H9 (cell line): ENCODE measurements around the gene UVSSA. TPM values are rescaled to one million over a fixed set of nuclear protein-coding genes. Genes with fewer than 3 reads are reported as not detected.
A peak's percentile ranks its signal among the peaks of the same experiment; 100 is the strongest.

Experiments used
- DNase-seq: peaks from one replicate; pipeline ENCODE4 v3.0.0-alpha.2; 2017
- H2AFZ ChIP-seq: one replicate; pipeline ENCODE4 v1.6.1; 2013; ENCODE audit warnings: mild to moderate bottlenecking, low read length, control low read depth, moderate library complexity
- H2AK5ac ChIP-seq: 2 replicates; pipeline ENCODE4 v1.6.1; 2013; ENCODE audit warnings: low read length, control low read depth, mixed read lengths; ENCODE audit not compliant: insufficient read length
- H2BK120ac ChIP-seq: one replicate; pipeline ENCODE4 v1.6.1; 2013; ENCODE audit warnings: low read depth, mild to moderate bottlenecking, low read length, control low read depth, inconsistent platforms; ENCODE audit not compliant: poor library complexity, severe bottlenecking
- H2BK12ac ChIP-seq: 2 replicates; pipeline ENCODE4 v1.6.1; 2013; ENCODE audit warnings: low read length, control low read depth, mixed read lengths, low read depth; ENCODE audit not compliant: insufficient read length
- H2BK15ac ChIP-seq: 2 replicates; pipeline ENCODE4 v1.6.1; 2013; ENCODE audit warnings: low read depth, low read length, control low read depth
- H2BK20ac ChIP-seq: one replicate; pipeline ENCODE4 v1.6.1; 2013; ENCODE audit warnings: low read depth, mild to moderate bottlenecking, low read length, control low read depth, inconsistent platforms; ENCODE audit not compliant: poor library complexity, severe bottlenecking
- H2BK5ac ChIP-seq: 2 replicates; pipeline ENCODE4 v1.6.1; 2013; ENCODE audit warnings: low read length, control low read depth, mixed read lengths; ENCODE audit not compliant: insufficient read length
- H3K14ac ChIP-seq: 2 replicates; pipeline ENCODE4 v1.6.1; 2013; ENCODE audit warnings: low read length, control low read depth; ENCODE audit not compliant: insufficient read depth
- H3K18ac ChIP-seq: 2 replicates; pipeline ENCODE4 v1.6.1; 2013; ENCODE audit warnings: low read depth, mild to moderate bottlenecking, mixed read lengths, low read length, control low read depth; ENCODE audit not compliant: insufficient read length
- H3K23ac ChIP-seq: 2 replicates; pipeline ENCODE4 v1.6.1; 2013; ENCODE audit warnings: low read length, control low read depth, mixed read lengths, low read depth; ENCODE audit not compliant: insufficient read length
- H3K23me2 ChIP-seq: 2 replicates; pipeline ENCODE4 v1.6.1; 2013; ENCODE audit warnings: low read depth, mild to moderate bottlenecking, mixed read lengths, low read length, control low read depth; ENCODE audit not compliant: insufficient read length, poor library complexity, severe bottlenecking
- H3K27ac ChIP-seq: 2 replicates; pipeline ENCODE4 v1.5.1; 2013; ENCODE audit warnings: low read length, control low read depth, mixed read lengths, low read depth; ENCODE audit not compliant: insufficient read length
- H3K27me3 ChIP-seq: 2 replicates; pipeline ENCODE4 v1.6.1; 2013; ENCODE audit warnings: low read length, control low read depth, inconsistent platforms; ENCODE audit not compliant: insufficient read depth
- H3K4ac ChIP-seq: 2 replicates; pipeline ENCODE4 v1.6.1; 2013; ENCODE audit warnings: low read depth, mild to moderate bottlenecking, control low read depth, inconsistent platforms, low read length, moderate library complexity
- H3K4me1 ChIP-seq: 2 replicates; pipeline ENCODE4 v1.6.1; 2013; ENCODE audit warnings: low read length, control low read depth, inconsistent platforms; ENCODE audit not compliant: insufficient read depth
- H3K4me2 ChIP-seq: 2 replicates; pipeline ENCODE4 v1.6.1; 2013; ENCODE audit warnings: low read length, control low read depth, mixed read lengths; ENCODE audit not compliant: insufficient read length, insufficient read depth
- H3K56ac ChIP-seq: 2 replicates; pipeline ENCODE4 v1.6.1; 2013; ENCODE audit warnings: low read depth, mild to moderate bottlenecking, mixed read lengths, low read length, control low read depth; ENCODE audit not compliant: insufficient read length
- H3K79me1 ChIP-seq: 2 replicates; pipeline ENCODE4 v1.6.1; 2013; ENCODE audit warnings: low read depth, mild to moderate bottlenecking, moderate library complexity, low read length, control low read depth, inconsistent platforms; ENCODE audit not compliant: insufficient read depth, poor library complexity, severe bottlenecking
- H3K79me2 ChIP-seq: 2 replicates; pipeline ENCODE4 v1.6.1; 2013; ENCODE audit warnings: low read length, control low read depth, inconsistent platforms; ENCODE audit not compliant: insufficient read depth
- H3K9ac ChIP-seq: 2 replicates; pipeline ENCODE4 v1.6.1; 2013; ENCODE audit warnings: low read length, control low read depth, mixed read lengths; ENCODE audit not compliant: insufficient read length; ENCODE audit errors: extremely low read depth
- H3K9me3 ChIP-seq: one replicate; pipeline ENCODE4 v1.6.1; 2013; ENCODE audit warnings: low read depth, low read length, inconsistent platforms; ENCODE audit not compliant: control insufficient read depth
- H3T11ph ChIP-seq: one replicate; pipeline ENCODE4 v1.6.1; 2013; ENCODE audit warnings: mild to moderate bottlenecking, low read length, control low read depth, inconsistent platforms
- H4K20me1 ChIP-seq: one replicate; pipeline ENCODE4 v1.6.1; 2013; ENCODE audit not compliant: control insufficient read depth, insufficient read length, insufficient read depth
- H4K5ac ChIP-seq: 2 replicates; pipeline ENCODE4 v1.6.1; 2013; ENCODE audit warnings: low read depth, mild to moderate bottlenecking, mixed read lengths, low read length, control low read depth; ENCODE audit not compliant: insufficient read length
- H4K8ac ChIP-seq: replicated peaks from 2 replicates; pipeline ENCODE4 v1.6.1; 2013; ENCODE audit warnings: low read length, control low read depth, mixed read lengths, low read depth; ENCODE audit not compliant: insufficient read length
- H4K91ac ChIP-seq: 2 replicates; pipeline ENCODE4 v1.6.1; 2013; ENCODE audit warnings: low read depth, mild to moderate bottlenecking, moderate library complexity, mixed read lengths, low read length, control low read depth; ENCODE audit not compliant: insufficient read length
- H3K27ac Mint-ChIP-seq, 3 experiments: 2 replicates in 2 of 3; 3 replicates in 1 of 3; pipeline ENCODE4 v1.8.0; 2020 to 2021; ENCODE audit warnings: mixed read lengths in 3 of 3, mild to moderate bottlenecking in 1 of 3, moderate library complexity in 1 of 3
- H3K27me3 Mint-ChIP-seq: 2 replicates; pipeline ENCODE4 v1.8.0; 2021; ENCODE audit warnings: low read depth, mild to moderate bottlenecking, moderate library complexity, mixed read lengths
- H3K36me3 Mint-ChIP-seq, 3 experiments: 2 replicates in 2 of 3; 3 replicates in 1 of 3; pipeline ENCODE4 v1.8.0; 2020 to 2021; ENCODE audit warnings: low read depth in 3 of 3, mixed read lengths in 3 of 3; ENCODE audit not compliant: insufficient read depth in 1 of 3
- H3K4me1 Mint-ChIP-seq, 2 experiments: 2 replicates each; pipeline ENCODE4 v1.8.0; 2020; ENCODE audit warnings: mixed read lengths in 2 of 2
- H3K4me3 Mint-ChIP-seq, 2 experiments: 2 replicates in 1 of 2; 3 replicates in 1 of 2; pipeline ENCODE4 v1.8.0; 2020 to 2021; ENCODE audit warnings: mild to moderate bottlenecking in 2 of 2, mixed read lengths in 2 of 2, moderate library complexity in 1 of 2
- H3K9me3 Mint-ChIP-seq, 2 experiments: 2 replicates in 1 of 2; 3 replicates in 1 of 2; pipeline ENCODE4 v1.8.0; 2020; ENCODE audit warnings: mild to moderate bottlenecking in 2 of 2, mixed read lengths in 2 of 2, moderate library complexity in 1 of 2
- CTCF ChIP-seq: fragments of 200-600 bp; sonication (generic); conservative IDR thresholded peaks from 3 replicates; pipeline ENCODE4 v1.8.0; 2021; ENCODE audit warnings: antibody characterized with exemption, mild to moderate bottlenecking
- WGBS: extraction: QIAGEN DNeasy Blood & Tissue Kit; methylation state at CpG from one replicate; pipeline ENCODE4 v1.1.7; 2013; ENCODE audit warnings: missing lambda C conversion rate, low lambda C conversion rate, mixed read lengths; ENCODE audit not compliant: insufficient read length; ENCODE audit errors: extremely low coverage; 5-methylcytosine and 5-hydroxymethylcytosine counted together
- total RNA-seq: library from RNA; stranded (reverse); gene quantifications from 2 replicates; pipeline ENCODE4 v1.2.1, GENCODE V29; 2021

Gene UVSSA
- total RNA-seq, 1 experiment from 2014 or later = 15.9 TPM

DNA sequence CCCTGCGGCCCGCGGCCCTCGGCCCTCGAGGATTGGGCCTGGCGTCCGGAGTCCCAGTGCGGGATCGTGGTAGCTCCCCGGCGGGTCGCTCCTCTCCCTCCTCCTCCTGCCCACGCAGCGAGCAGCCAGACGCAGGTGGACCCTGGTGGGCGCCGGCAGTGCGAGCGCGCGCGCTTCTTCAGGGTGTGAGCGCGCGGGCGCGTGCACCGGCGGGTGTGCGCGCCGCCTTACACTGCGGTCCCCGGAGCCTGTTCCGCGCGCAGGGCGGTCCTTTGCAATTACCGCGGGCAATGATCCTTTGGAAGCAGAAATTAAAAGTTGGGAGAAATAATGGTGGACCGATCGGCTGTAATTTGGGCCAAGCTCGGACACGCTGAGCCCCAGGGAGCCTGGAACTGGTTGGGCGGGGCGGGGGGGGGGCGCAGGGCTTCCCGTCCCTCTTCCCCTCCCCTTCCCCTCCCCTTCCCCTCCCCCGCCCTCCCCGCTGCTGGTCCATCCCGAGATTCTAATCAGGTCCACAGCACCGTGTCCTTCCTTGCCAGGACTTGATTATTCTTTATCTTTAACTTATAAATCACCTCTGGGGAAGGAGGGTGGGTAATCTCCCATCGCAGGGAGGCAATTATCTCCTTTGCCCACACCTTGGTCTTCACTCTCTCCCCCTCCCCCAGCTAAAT is 60.8 kb downstream of the UVSSA start:
- H4K20me1 ChIP-seq = no peaks in the 10 kb centered on the region
- DNase-seq = peak; percentile 22
- no peak overlapping the region for H3K27ac ChIP-seq
- peaks cover 82% of the 10 kb centered on the region for H3K27me3 Mint-ChIP-seq
- no peaks in the 10 kb centered on the region; the same call in 1 of the 2 replicates for H3K4me1 ChIP-seq
- peaks cover 0 to 2% of the 10 kb centered on the region in 2 experiments; a peak in 2 of 5 replicates for H3K9me3 Mint-ChIP-seq
- H2AFZ ChIP-seq = no peak overlapping the region
- no peak overlapping the region for H4K8ac ChIP-seq
- H3K9me3 ChIP-seq = no peaks in the 10 kb centered on the region
- no peak overlapping the region for H2AK5ac ChIP-seq
- H3K79me2 ChIP-seq = no peaks in the 10 kb centered on the region
- H3K9ac ChIP-seq = no peak overlapping the region
- no peak overlapping the region for H3T11ph ChIP-seq
- no peak overlapping the region for H2BK15ac ChIP-seq
- H2BK120ac ChIP-seq = no peak overlapping the region
- H3K4me2 ChIP-seq = peak overlapping the region; percentile 15
- no peak overlapping the region for H3K27ac Mint-ChIP-seq
- H3K4ac ChIP-seq = no peak overlapping the region
- no peak overlapping the region for H4K5ac ChIP-seq
- H3K56ac ChIP-seq = no peak overlapping the region
- no peak overlapping the region for H3K14ac ChIP-seq
- H3K18ac ChIP-seq = no peak overlapping the region
- H3K4me3 Mint-ChIP-seq = peak overlapping the region in 1 of 2 experiments; percentile 69; a peak in 2 of 5 replicates
- H3K27me3 ChIP-seq = peaks cover 75% of the 10 kb centered on the region
- H2BK12ac ChIP-seq = no peak overlapping the region
- WGBS = no CpG with 5 or more reads among the region's 53 CpGs
- no peak overlapping the region for H3K23ac ChIP-seq
- H2BK20ac ChIP-seq = no peak overlapping the region
- H4K91ac ChIP-seq = no peak overlapping the region
- peaks cover 4 to 15% of the 10 kb centered on the region in 2 experiments; a peak in 3 of 4 replicates for H3K4me1 Mint-ChIP-seq
- H3K23me2 ChIP-seq = peaks cover 3% of the 10 kb centered on the region
- no peak overlapping the region for H2BK5ac ChIP-seq
- H3K79me1 ChIP-seq = no peaks in the 10 kb centered on the region
- TF ChIP-seq CTCF = no peak
- H3K36me3 Mint-ChIP-seq = peaks cover 0 to 2% (median 0%) of the 10 kb centered on the region in 3 experiments; a peak in 3 of 7 replicates
